ENCODE results near the gene HCN1. TPM values are rescaled to one million over a fixed set of nuclear protein-coding genes. Genes with fewer than 3 reads are reported as not detected.

Gene HCN1
- total and polyA plus RNA-seq, 2 of the 8 experiments (the other 6 are each of a cell fraction or from before 2014, with no cell fraction given), result 1.1 to 6.7 TPM

DNA sequence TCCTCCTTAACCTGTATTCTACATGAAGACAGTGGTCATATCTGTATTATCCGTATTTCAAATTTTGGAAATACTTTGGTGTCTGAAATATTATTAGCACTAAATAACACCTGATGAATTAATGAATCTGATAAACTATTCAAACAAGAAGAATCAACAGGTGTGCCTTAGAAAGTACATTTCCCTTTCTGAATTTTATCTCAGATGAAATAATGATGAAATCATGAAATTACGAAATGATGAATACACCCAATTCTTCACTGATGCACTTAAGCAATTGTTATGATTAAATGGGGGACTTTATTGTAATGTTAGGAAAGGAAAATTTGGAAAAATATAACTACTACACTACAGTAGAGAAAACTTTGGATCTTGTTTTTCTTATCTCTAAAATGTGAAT lies 313.6 kb downstream of the HCN1 start:
- ChIA-PET POLR2A (ENCODE audit: partially characterized antibody) (no interaction called here), CTCF (ENCODE audit: partially characterized antibody) (no interaction called here)
- Histone ChIP-seq H3K79me2 (ENCODE audit: control insufficient read depth in 1 of 2, insufficient read depth in 2 of 2, low read length in 2 of 2) (no peaks in the 10 kb centered on the region), H3K9me3 (ENCODE audit: insufficient read depth in 2 of 2, low read depth in 1 of 2, low read length in 1 of 2) (no peaks in the 10 kb centered on the region), H3K27me3 (replicated peaks in 1 of 4; ENCODE audit: control insufficient read depth in 3 of 4, extremely low read depth in 1 of 4, insufficient read depth in 3 of 4, low read length in 3 of 4) (no peaks in the 10 kb centered on the region), H4K8ac (ENCODE audit: extremely low read depth, insufficient read depth, low read length) (no peak overlapping the region), H4K91ac (replicated peaks; ENCODE audit: insufficient read length, low read length) (no peak overlapping the region), H3K79me1 (ENCODE audit: low read depth, low read length) (no peaks in the 10 kb centered on the region; the same call in 1 of the 2 replicates), H2BK20ac (ENCODE audit: low read length) (no peak overlapping the region), H3K14ac (ENCODE audit: insufficient read length) (no peak overlapping the region), H2BK12ac (ENCODE audit: low read depth, low read length) (no peak overlapping the region), H4K20me1 (replicated peaks in 1 of 2; ENCODE audit: control insufficient read depth in 1 of 2, insufficient read depth in 2 of 2, low read length in 2 of 2) (no peaks in the 10 kb centered on the region), H2AFZ (ENCODE audit: low read length) (no peak overlapping the region), H3K23me2 (ENCODE audit: low read depth, low read length) (no peaks in the 10 kb centered on the region), H3K9ac (replicated peaks in 1 of 4; ENCODE audit: extremely low read depth in 1 of 4, low read depth in 3 of 4, low read length in 3 of 4) (no peak overlapping the region), H3K4me3 (ENCODE audit: extremely low read depth in 1 of 4, insufficient read depth in 2 of 4, low read depth in 3 of 4, low read length in 4 of 4) (no peak overlapping the region), H3K27ac (ENCODE audit: low read depth, low read length) (no peak overlapping the region), H3K36me3 (ENCODE audit: control insufficient read depth in 2 of 4, insufficient read depth in 4 of 4, low read length in 3 of 4) (no peaks in the 10 kb centered on the region), H2BK5ac (ENCODE audit: low read depth, low read length) (no peak overlapping the region), H3K4me2 (ENCODE audit: insufficient read depth in 1 of 2, low read depth in 2 of 2, low read length in 2 of 2) (no peak overlapping the region), H2AK5ac (ENCODE audit: low read depth, low read length) (no peak overlapping the region), H4K5ac (ENCODE audit: insufficient read length, low read depth, low read length) (no peak overlapping the region), H2BK15ac (ENCODE audit: low read length) (no peak overlapping the region), H3K4me1 (replicated peaks in 1 of 4; ENCODE audit: control insufficient read depth in 3 of 4, insufficient read depth in 4 of 4, low read length in 3 of 4) (no peaks in the 10 kb centered on the region), H3K23ac (ENCODE audit: insufficient read length) (no peak overlapping the region), H2BK120ac (replicated peaks; ENCODE audit: low read depth, low read length) (no peak overlapping the region), H3K56ac (replicated peaks; ENCODE audit: insufficient read length, low read depth, low read length) (no peak overlapping the region), H3K4ac (replicated peaks; ENCODE audit: insufficient read length, low read depth, low read length) (no peak overlapping the region), H3K18ac (ENCODE audit: extremely low read depth, low read length) (no peak overlapping the region)
- FAIRE-seq (no peak), DNase-seq (ENCODE audit: low read depth in 1 of 2, low spot score in 2 of 2) (no peak)
- 94% methylated on average over 2 of the region's 2 CpGs; no CpG with 5 or more reads in 1 of the 2 experiments for WGBS, 2 experiments (ENCODE audit: extremely low coverage in 1 of 2, insufficient coverage in 1 of 2, insufficient read length in 1 of 2, insufficient replicate concordance in 2 of 2, low coverage in 1 of 2, low lambda C conversion rate in 2 of 2, missing lambda C conversion rate in 1 of 2)
- no peak for TF ChIP-seq EP300 (IDR thresholded peaks at IDR 0.05; ENCODE audit: borderline replicate concordance in 1 of 2, low read depth in 2 of 2, low read length in 2 of 2)
- TF ChIP-seq RXRA (IDR thresholded peaks at IDR 0.05; ENCODE audit: insufficient read depth, low read depth, low read length), result no peak
- TF ChIP-seq SUZ12 (IDR thresholded peaks at IDR 0.05; ENCODE audit: low read length), result no peak
- TF ChIP-seq, protein P1, sequence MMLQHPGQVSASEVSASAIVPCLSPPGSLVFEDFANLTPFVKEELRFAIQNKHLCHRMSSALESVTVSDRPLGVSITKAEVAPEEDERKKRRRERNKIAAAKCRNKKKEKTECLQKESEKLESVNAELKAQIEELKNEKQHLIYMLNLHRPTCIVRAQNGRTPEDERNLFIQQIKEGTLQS (IDR thresholded peaks at IDR 0.05; ENCODE audit: insufficient read depth, low read depth, low read length), result no peak
- no peak for TF ChIP-seq CHD1 (IDR thresholded peaks at IDR 0.05; ENCODE audit: low read depth, low read length)
- TF ChIP-seq HDAC2 (IDR thresholded peaks at IDR 0.05; ENCODE audit: borderline replicate concordance in 1 of 2, low read depth in 2 of 2, low read length in 2 of 2), result no peak
- no peak for TF ChIP-seq PHF8 (conservative IDR thresholded peaks at IDR 0.05; ENCODE audit: low read depth, low read length)
- TF ChIP-seq, protein P2, sequence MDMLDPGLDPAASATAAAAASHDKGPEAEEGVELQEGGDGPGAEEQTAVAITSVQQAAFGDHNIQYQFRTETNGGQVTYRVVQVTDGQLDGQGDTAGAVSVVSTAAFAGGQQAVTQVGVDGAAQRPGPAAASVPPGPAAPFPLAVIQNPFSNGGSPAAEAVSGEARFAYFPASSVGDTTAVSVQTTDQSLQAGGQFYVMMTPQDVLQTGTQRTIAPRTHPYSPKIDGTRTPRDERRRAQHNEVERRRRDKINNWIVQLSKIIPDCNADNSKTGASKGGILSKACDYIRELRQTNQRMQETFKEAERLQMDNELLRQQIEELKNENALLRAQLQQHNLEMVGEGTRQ (IDR thresholded peaks at IDR 0.05; ENCODE audit: low read length), result no peak
- TF ChIP-seq RNF2 (IDR thresholded peaks at IDR 0.05; ENCODE audit: borderline replicate concordance, low read depth, low read length, missing control alignments, poor library complexity, severe bottlenecking), result no peak
- no peak for TF ChIP-seq GTF2F1 (IDR thresholded peaks at IDR 0.05; ENCODE audit: borderline replicate concordance, low read depth, low read length)
- TF ChIP-seq TBP (IDR thresholded peaks at IDR 0.05; ENCODE audit: low read depth, low read length), result no peak

All from H1 (cell line).